H9 (cell line): ENCODE results near the gene RAP1GDS1. TPM values are rescaled to one million over a fixed set of nuclear protein-coding genes. Genes with fewer than 3 reads are reported as not detected.

ENCODE experiments used
- DNase-seq: peaks from one replicate; pipeline ENCODE4 v3.0.0-alpha.2; 2017
- H2AFZ ChIP-seq: one replicate; pipeline ENCODE4 v1.6.1; 2013; ENCODE audit warnings: mild to moderate bottlenecking, low read length, control low read depth, moderate library complexity
- H2AK5ac ChIP-seq: 2 replicates; pipeline ENCODE4 v1.6.1; 2013; ENCODE audit warnings: low read length, control low read depth, mixed read lengths; ENCODE audit not compliant: insufficient read length
- H2BK120ac ChIP-seq: one replicate; pipeline ENCODE4 v1.6.1; 2013; ENCODE audit warnings: low read depth, mild to moderate bottlenecking, low read length, control low read depth, inconsistent platforms; ENCODE audit not compliant: poor library complexity, severe bottlenecking
- H2BK12ac ChIP-seq: 2 replicates; pipeline ENCODE4 v1.6.1; 2013; ENCODE audit warnings: low read length, control low read depth, mixed read lengths, low read depth; ENCODE audit not compliant: insufficient read length
- H2BK15ac ChIP-seq: 2 replicates; pipeline ENCODE4 v1.6.1; 2013; ENCODE audit warnings: low read depth, low read length, control low read depth
- H2BK20ac ChIP-seq: one replicate; pipeline ENCODE4 v1.6.1; 2013; ENCODE audit warnings: low read depth, mild to moderate bottlenecking, low read length, control low read depth, inconsistent platforms; ENCODE audit not compliant: poor library complexity, severe bottlenecking
- H2BK5ac ChIP-seq: 2 replicates; pipeline ENCODE4 v1.6.1; 2013; ENCODE audit warnings: low read length, control low read depth, mixed read lengths; ENCODE audit not compliant: insufficient read length
- H3K14ac ChIP-seq: 2 replicates; pipeline ENCODE4 v1.6.1; 2013; ENCODE audit warnings: low read length, control low read depth; ENCODE audit not compliant: insufficient read depth
- H3K18ac ChIP-seq: 2 replicates; pipeline ENCODE4 v1.6.1; 2013; ENCODE audit warnings: low read depth, mild to moderate bottlenecking, mixed read lengths, low read length, control low read depth; ENCODE audit not compliant: insufficient read length
- H3K23ac ChIP-seq: 2 replicates; pipeline ENCODE4 v1.6.1; 2013; ENCODE audit warnings: low read length, control low read depth, mixed read lengths, low read depth; ENCODE audit not compliant: insufficient read length
- H3K23me2 ChIP-seq: 2 replicates; pipeline ENCODE4 v1.6.1; 2013; ENCODE audit warnings: low read depth, mild to moderate bottlenecking, mixed read lengths, low read length, control low read depth; ENCODE audit not compliant: insufficient read length, poor library complexity, severe bottlenecking
- H3K27ac ChIP-seq: 2 replicates; pipeline ENCODE4 v1.5.1; 2013; ENCODE audit warnings: low read length, control low read depth, mixed read lengths, low read depth; ENCODE audit not compliant: insufficient read length
- H3K27me3 ChIP-seq: 2 replicates; pipeline ENCODE4 v1.6.1; 2013; ENCODE audit warnings: low read length, control low read depth, inconsistent platforms; ENCODE audit not compliant: insufficient read depth
- H3K4ac ChIP-seq: 2 replicates; pipeline ENCODE4 v1.6.1; 2013; ENCODE audit warnings: low read depth, mild to moderate bottlenecking, control low read depth, inconsistent platforms, low read length, moderate library complexity
- H3K4me1 ChIP-seq: 2 replicates; pipeline ENCODE4 v1.6.1; 2013; ENCODE audit warnings: low read length, control low read depth, inconsistent platforms; ENCODE audit not compliant: insufficient read depth
- H3K4me2 ChIP-seq: 2 replicates; pipeline ENCODE4 v1.6.1; 2013; ENCODE audit warnings: low read length, control low read depth, mixed read lengths; ENCODE audit not compliant: insufficient read length, insufficient read depth
- H3K56ac ChIP-seq: 2 replicates; pipeline ENCODE4 v1.6.1; 2013; ENCODE audit warnings: low read depth, mild to moderate bottlenecking, mixed read lengths, low read length, control low read depth; ENCODE audit not compliant: insufficient read length
- H3K79me1 ChIP-seq: 2 replicates; pipeline ENCODE4 v1.6.1; 2013; ENCODE audit warnings: low read depth, mild to moderate bottlenecking, moderate library complexity, low read length, control low read depth, inconsistent platforms; ENCODE audit not compliant: insufficient read depth, poor library complexity, severe bottlenecking
- H3K79me2 ChIP-seq: 2 replicates; pipeline ENCODE4 v1.6.1; 2013; ENCODE audit warnings: low read length, control low read depth, inconsistent platforms; ENCODE audit not compliant: insufficient read depth
- H3K9ac ChIP-seq: 2 replicates; pipeline ENCODE4 v1.6.1; 2013; ENCODE audit warnings: low read length, control low read depth, mixed read lengths; ENCODE audit not compliant: insufficient read length; ENCODE audit errors: extremely low read depth
- H3K9me3 ChIP-seq: one replicate; pipeline ENCODE4 v1.6.1; 2013; ENCODE audit warnings: low read depth, low read length, inconsistent platforms; ENCODE audit not compliant: control insufficient read depth
- H3T11ph ChIP-seq: one replicate; pipeline ENCODE4 v1.6.1; 2013; ENCODE audit warnings: mild to moderate bottlenecking, low read length, control low read depth, inconsistent platforms
- H4K20me1 ChIP-seq: one replicate; pipeline ENCODE4 v1.6.1; 2013; ENCODE audit not compliant: control insufficient read depth, insufficient read length, insufficient read depth
- H4K5ac ChIP-seq: 2 replicates; pipeline ENCODE4 v1.6.1; 2013; ENCODE audit warnings: low read depth, mild to moderate bottlenecking, mixed read lengths, low read length, control low read depth; ENCODE audit not compliant: insufficient read length
- H4K8ac ChIP-seq: replicated peaks from 2 replicates; pipeline ENCODE4 v1.6.1; 2013; ENCODE audit warnings: low read length, control low read depth, mixed read lengths, low read depth; ENCODE audit not compliant: insufficient read length
- H4K91ac ChIP-seq: 2 replicates; pipeline ENCODE4 v1.6.1; 2013; ENCODE audit warnings: low read depth, mild to moderate bottlenecking, moderate library complexity, mixed read lengths, low read length, control low read depth; ENCODE audit not compliant: insufficient read length
- H3K27ac Mint-ChIP-seq, 3 experiments: 2 replicates in 2 of 3; 3 replicates in 1 of 3; pipeline ENCODE4 v1.8.0; 2020 to 2021; ENCODE audit warnings: mixed read lengths in 3 of 3, mild to moderate bottlenecking in 1 of 3, moderate library complexity in 1 of 3
- H3K27me3 Mint-ChIP-seq: 2 replicates; pipeline ENCODE4 v1.8.0; 2021; ENCODE audit warnings: low read depth, mild to moderate bottlenecking, moderate library complexity, mixed read lengths
- H3K36me3 Mint-ChIP-seq, 3 experiments: 2 replicates in 2 of 3; 3 replicates in 1 of 3; pipeline ENCODE4 v1.8.0; 2020 to 2021; ENCODE audit warnings: low read depth in 3 of 3, mixed read lengths in 3 of 3; ENCODE audit not compliant: insufficient read depth in 1 of 3
- H3K4me1 Mint-ChIP-seq, 2 experiments: 2 replicates each; pipeline ENCODE4 v1.8.0; 2020; ENCODE audit warnings: mixed read lengths in 2 of 2
- H3K4me3 Mint-ChIP-seq, 2 experiments: 2 replicates in 1 of 2; 3 replicates in 1 of 2; pipeline ENCODE4 v1.8.0; 2020 to 2021; ENCODE audit warnings: mild to moderate bottlenecking in 2 of 2, mixed read lengths in 2 of 2, moderate library complexity in 1 of 2
- H3K9me3 Mint-ChIP-seq, 2 experiments: 2 replicates in 1 of 2; 3 replicates in 1 of 2; pipeline ENCODE4 v1.8.0; 2020; ENCODE audit warnings: mild to moderate bottlenecking in 2 of 2, mixed read lengths in 2 of 2, moderate library complexity in 1 of 2
- WGBS: extraction: QIAGEN DNeasy Blood & Tissue Kit; methylation state at CpG from one replicate; pipeline ENCODE4 v1.1.7; 2013; ENCODE audit warnings: missing lambda C conversion rate, low lambda C conversion rate, mixed read lengths; ENCODE audit not compliant: insufficient read length; ENCODE audit errors: extremely low coverage; 5-methylcytosine and 5-hydroxymethylcytosine counted together
- total RNA-seq: library from RNA; stranded (reverse); gene quantifications from 2 replicates; pipeline ENCODE4 v1.2.1, GENCODE V29; 2021
- TF ChIP-seq, protein P1 (sequence below): fragments of 200-600 bp; sonication (generic); conservative IDR thresholded peaks from 3 replicates; pipeline ENCODE4 v1.8.0; 2021; ENCODE audit warnings: antibody characterized with exemption, mild to moderate bottlenecking

RAP1GDS1 gene
- total RNA-seq, 1 experiment from 2014 or later = 25.2 TPM

DNA sequence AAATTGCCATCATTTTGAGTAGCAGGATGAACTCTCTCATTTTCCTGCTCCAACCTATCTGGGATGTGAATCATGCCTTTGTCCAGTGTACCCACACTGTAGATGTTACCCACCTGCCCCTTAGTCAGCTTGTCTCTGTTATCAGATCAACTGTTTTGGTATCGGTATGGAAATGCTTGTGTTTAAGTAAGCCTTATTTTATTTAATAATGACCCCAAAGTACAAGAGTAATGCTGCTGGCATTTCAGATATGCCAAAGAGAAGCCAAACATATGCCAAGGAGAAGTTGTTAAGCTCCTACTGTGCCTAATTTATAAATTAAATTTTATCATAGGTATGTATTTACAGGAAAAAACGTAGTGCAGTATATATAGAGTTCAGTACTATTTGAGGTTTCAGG is 18.6 kb upstream of the RAP1GDS1 start:
- no peaks in the 10 kb centered on the region; the same call in 1 of the 2 replicates for H3K27me3 Mint-ChIP-seq

More for the DNA sequence above, 18.6 kb upstream of the RAP1GDS1 start:
- no peak for DNase-seq
- Histone ChIP-seq H3K79me2 (no peaks in the 10 kb centered on the region), H3K9me3 (no peaks in the 10 kb centered on the region), H4K5ac (no peak overlapping the region), H3K18ac (no peak overlapping the region), H3K23ac (no peak overlapping the region), H3K4me1 (no peaks in the 10 kb centered on the region), H3K14ac (no peak overlapping the region), H3K4me2 (no peak overlapping the region), H2BK20ac (no peak overlapping the region), H3K27ac (no peak overlapping the region), H4K8ac (no peak overlapping the region), H4K20me1 (no peaks in the 10 kb centered on the region), H3K9ac (no peak overlapping the region), H2BK120ac (no peak overlapping the region), H4K91ac (no peak overlapping the region), H3T11ph (no peak overlapping the region), H2AFZ (no peak overlapping the region), H3K4ac (no peak overlapping the region), H2BK12ac (no peak overlapping the region), H3K56ac (no peak overlapping the region), H3K27me3 (no peaks in the 10 kb centered on the region), H2BK15ac (no peak overlapping the region), H2AK5ac (no peak overlapping the region), H3K79me1 (no peaks in the 10 kb centered on the region), H3K23me2 (no peaks in the 10 kb centered on the region), H2BK5ac (no peak overlapping the region)
- Mint-ChIP-seq H3K4me1 (peaks cover 11 to 15% of the 10 kb centered on the region in 2 experiments), H3K4me3 (no peak overlapping the region), H3K36me3 (no peaks in the 10 kb centered on the region), H3K27ac (no peak overlapping the region), H3K9me3 (no peaks in the 10 kb centered on the region)
- TF ChIP-seq, protein P1, sequence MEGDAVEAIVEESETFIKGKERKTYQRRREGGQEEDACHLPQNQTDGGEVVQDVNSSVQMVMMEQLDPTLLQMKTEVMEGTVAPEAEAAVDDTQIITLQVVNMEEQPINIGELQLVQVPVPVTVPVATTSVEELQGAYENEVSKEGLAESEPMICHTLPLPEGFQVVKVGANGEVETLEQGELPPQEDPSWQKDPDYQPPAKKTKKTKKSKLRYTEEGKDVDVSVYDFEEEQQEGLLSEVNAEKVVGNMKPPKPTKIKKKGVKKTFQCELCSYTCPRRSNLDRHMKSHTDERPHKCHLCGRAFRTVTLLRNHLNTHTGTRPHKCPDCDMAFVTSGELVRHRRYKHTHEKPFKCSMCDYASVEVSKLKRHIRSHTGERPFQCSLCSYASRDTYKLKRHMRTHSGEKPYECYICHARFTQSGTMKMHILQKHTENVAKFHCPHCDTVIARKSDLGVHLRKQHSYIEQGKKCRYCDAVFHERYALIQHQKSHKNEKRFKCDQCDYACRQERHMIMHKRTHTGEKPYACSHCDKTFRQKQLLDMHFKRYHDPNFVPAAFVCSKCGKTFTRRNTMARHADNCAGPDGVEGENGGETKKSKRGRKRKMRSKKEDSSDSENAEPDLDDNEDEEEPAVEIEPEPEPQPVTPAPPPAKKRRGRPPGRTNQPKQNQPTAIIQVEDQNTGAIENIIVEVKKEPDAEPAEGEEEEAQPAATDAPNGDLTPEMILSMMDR = no peak
- WGBS = no CpG with 5 or more reads among the region's 2 CpGs
